ENCODE data around the gene TIMP1.
"Not testable (repeated sequence)": the region's sequence is repeated elsewhere in the genome, so short reads cannot be mapped to it uniquely, and the experiment has no call there.

TIMP1 gene

DNA sequence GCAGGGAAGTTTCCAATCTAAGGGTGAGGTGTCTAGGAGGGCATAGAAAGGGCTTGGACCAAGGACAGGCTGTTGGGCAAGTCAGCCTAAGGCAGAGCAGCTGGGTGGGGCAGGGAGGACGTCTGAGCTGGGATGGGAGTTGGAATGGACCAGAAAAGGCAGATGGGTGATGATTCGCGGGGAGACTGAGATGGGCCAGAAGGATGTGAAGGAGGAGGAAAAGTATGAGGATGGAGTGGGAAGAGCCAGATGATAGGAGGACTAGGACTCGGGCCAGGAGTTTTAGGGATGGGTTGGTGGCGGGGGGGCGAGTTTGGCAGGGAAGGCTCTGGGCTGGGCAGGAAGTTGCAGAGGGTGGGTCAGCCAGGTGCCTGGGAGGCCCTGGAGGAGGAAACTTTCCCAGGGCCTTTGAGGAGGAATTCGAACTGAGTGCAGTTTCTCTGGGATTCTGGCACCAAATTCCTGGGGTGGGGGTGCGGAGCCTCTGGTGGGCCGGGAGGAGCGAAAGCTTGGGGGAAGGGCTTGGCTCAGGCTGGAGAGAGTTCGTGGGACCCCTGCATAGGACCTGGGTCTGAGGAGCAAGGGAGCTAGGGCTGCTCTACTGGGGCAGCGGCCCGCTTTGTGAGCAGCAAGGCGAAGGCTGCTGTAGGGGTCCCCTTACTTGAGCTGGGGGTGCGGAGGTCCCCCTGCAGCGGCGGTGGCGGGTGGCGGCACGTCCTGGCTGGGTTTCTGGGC is 8.7 kb upstream of the TIMP1 start:
- peak; percentile 4 for DNase-seq (ENCODE audit: low spot score)

DNA sequence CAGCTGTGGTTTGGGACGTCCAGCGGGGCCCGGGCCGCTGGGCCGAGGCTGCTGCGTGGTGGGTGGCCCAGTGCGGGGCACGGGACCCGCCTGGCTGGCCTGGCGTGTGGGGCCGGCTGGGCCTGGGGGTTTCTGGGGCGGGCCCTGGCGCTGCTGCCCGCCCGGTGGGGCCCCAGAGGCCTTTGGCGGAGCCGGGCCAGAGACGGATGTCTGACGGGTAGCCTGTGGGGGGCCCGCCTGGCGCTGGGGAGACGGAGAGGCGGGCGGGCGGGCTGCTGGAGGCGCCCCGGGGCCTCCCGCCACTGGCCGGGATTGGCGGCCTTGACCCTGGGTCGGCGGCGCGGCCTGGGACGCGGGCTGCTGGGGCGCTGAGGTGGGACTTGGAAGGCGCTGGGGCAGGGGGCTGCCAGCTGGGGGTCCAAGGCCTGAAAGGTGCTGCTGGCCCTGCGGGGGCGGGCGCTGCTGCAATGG is 8.1 kb upstream of the TIMP1 start:
- no peak for DNase-seq (ENCODE audit: low spot score)

DNA sequence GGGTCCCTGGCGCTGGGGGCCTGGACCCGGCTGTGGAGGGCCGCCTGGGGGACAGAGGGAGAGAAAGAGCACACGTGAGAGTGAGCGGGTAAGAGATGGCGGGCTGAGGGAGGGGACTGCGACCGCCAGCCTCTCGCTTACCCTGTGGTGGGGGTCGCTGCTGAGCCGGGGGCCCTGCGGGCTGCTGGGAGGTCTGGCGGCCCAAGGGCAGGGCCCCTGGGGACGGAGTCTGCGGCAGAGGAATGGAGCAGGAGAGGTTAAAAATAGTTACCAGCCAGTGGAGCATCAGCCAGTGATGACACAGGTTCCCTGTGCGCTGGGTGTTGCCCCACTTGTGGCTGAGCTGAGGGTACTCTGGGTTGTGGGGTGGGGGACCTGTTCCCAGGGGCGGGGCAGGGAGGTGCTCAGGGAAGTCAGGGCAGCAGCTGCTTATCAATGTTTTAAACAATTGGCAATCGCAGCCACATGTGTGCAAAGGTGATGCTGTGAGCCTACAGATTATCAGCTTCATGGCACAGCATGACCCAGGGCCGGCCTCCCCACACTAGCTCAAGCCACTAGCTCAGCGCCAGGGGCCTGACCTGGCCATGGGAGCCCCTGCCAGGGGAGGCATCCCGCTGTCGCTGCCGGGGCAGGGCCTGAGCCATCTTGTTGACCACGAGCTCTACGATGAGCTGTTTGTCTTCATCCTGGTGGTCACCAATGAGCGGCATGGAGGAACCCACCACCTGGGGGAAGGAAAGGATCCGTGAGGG is 7.5 kb upstream of the TIMP1 start:
- no peak for DNase-seq (ENCODE audit: low spot score)

DNA sequence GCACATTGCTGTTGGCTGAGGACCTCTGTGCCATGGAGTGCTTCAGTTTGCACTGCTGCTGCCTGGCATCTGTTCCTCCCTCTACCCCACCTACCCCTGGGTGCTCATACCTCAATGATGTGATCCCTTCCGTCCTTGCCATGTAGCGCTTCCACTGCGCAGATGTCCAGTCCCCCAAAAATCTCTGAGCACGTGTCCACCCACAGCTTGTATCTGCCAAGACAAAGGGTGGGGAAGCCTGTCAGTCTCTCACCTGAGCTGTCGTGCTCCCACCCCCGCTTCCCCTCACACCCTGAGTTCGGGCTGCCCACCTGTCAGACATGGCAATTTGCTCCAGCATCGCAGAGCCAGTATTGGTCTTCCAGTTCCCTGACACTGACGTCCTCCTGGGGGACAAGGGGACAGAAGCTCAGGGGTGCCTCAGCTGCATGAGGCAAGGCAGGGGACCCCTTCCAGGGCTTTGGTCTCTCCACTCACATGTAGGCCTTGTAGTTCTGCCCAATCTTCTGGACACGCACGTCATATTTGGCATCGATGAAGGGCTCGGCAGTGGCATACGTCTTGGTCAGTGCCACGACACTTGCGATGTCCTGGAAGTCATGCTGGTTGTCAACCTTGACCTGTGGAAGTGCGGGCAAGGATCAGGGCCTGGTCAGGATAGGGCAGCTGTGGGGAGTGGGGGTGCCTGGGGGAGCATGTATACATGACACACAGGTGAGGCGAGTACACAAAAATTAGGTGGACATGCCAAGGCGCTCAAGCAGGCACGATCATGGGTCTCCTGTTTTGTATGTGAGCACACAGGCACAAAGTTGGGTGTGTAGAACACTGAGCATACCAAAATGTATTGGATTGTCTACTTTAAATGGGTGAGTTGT is 6.0 kb upstream of the TIMP1 start:
- no peak for DNase-seq (ENCODE audit: low spot score)

DNA sequence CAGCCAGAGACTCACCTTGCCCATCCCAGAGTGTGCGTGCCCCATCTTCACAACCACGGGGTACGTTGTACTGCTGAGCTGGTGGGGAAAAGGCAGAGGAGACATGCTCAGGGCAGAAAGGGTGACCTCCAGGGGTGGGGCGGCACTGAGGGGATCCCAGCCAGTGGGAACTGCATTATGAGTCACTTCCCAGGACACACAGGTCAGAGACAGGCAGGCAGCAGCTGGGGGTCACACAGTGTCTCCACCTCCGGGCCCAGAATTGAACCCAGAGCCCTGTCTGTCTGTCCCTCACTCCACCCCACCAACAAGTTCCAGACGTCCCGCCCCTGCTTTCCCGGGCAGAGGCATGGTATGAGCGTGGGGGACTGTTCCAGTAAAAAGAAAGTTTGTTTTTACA is 4.8 kb upstream of the TIMP1 start:
- no peak for DNase-seq (ENCODE audit: low spot score)

DNA sequence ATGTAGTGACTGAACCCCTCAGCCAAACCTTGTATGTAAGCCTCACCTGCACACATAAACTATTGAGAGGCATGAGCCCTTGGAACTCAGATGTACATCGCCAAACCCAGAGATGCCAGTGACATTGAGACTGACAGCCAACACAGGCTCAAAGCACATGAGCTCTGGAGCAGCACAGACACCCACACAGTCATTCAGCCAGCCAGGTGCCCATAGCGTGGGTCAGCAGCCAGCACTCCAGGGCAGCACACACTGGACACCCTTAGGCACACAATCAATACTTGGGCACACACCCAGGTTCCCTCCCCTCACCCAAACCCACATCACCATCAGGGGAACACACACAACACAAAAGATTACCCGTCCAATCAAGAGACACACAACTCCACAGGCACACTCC is 4.3 kb upstream of the TIMP1 start:
- no peak for DNase-seq (ENCODE audit: low spot score)

DNA sequence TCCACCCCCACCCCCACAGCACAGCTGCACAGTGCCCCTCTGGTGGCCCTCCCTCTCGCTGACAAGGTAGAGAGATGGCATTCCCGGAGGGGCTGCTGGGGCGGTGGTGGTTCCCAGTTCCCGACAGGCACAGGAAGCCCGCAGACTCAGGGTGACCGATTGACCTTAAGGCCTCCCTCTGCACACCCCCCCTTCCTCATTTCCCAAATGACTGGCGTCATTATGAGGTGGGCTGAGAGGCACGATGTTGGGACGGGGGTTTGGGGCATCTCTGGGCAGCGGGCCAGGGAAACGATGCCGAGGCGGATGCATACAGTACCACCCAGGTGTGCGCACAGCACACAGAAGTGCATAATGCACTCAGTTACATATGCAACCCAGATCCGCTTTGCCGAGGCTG is 3.5 kb upstream of the TIMP1 start:
- no peak for DNase-seq (ENCODE audit: low spot score)

DNA sequence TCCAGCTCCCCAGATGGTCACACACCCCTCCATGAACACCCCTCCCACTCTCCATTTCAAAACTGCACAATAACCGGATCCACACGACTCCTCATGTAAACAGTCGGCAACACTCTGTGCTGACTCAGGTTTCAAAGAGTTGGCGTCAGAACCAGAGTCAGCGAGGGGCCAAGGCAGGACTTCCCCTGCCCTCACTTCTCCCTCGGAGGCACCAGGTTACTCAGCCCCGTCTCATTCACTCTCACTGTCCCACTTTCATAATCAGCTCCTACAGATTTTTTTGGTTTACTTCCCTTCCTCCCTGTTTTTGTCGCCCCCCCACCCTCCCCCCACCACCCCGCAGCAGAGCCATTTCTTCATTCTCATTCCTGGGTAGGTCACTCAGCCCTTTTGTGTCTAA is 2.7 kb upstream of the TIMP1 start:
- no peak for DNase-seq (ENCODE audit: low spot score)

DNA sequence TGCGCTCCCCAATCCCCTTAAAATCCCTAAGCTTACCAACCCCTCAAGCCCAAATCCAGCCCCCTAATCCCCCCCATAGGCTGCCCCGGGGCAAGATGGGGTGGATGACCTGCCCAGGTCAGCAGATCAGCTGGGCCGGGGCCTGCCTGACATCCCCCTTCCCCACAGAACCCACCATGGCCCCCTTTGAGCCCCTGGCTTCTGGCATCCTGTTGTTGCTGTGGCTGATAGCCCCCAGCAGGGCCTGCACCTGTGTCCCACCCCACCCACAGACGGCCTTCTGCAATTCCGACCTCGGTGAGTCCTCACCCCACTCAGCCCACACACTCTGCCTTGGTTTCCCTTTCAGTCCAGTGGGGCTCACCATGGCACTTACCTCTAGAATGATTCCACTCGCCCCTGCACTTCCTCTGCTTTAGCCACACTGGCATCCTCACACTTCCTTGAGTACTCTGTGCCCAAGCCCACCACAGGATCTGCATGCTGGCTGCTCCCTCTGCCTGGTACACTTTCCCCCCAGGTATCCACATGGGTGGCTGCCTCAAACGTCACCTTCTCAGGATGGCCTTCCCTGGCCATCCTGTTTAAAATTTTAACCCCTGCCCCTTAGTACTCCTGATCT is 1.1 kb downstream of the TIMP1 start:
- no peak for DNase-seq (ENCODE audit: low spot score)

DNA sequence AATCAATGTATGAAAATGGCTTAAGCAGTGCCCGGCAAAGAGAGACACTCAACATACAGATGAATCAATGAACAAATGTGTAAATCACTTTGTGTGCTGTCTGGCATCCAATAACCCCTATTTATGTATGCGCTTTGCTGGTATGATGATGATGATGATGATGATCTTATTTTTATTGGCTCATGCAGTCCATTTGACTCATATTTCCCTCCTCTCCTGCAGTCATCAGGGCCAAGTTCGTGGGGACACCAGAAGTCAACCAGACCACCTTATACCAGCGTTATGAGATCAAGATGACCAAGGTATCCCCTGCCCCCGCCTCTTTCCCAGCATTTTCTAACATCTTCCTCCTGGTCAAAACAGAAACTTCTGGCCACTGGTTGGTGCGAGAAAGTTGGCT is 2.5 kb downstream of the TIMP1 start:
- no peak for DNase-seq (ENCODE audit: low spot score)

DNA sequence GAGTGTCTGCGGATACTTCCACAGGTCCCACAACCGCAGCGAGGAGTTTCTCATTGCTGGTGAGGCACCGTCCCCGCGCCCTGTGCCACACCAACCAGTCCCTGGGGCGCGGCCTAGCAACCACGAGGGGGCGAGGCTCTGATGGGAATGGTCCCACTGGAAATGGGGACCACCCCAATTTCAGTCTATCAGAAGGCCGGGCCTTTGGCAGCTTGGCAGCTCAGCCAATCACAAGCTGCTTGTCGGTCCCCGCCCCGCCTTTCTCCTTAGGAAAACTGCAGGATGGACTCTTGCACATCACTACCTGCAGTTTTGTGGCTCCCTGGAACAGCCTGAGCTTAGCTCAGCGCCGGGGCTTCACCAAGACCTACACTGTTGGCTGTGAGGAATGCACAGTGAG is 3.0 kb downstream of the TIMP1 start:
- DNase-seq (ENCODE audit: low spot score): no peak

DNA sequence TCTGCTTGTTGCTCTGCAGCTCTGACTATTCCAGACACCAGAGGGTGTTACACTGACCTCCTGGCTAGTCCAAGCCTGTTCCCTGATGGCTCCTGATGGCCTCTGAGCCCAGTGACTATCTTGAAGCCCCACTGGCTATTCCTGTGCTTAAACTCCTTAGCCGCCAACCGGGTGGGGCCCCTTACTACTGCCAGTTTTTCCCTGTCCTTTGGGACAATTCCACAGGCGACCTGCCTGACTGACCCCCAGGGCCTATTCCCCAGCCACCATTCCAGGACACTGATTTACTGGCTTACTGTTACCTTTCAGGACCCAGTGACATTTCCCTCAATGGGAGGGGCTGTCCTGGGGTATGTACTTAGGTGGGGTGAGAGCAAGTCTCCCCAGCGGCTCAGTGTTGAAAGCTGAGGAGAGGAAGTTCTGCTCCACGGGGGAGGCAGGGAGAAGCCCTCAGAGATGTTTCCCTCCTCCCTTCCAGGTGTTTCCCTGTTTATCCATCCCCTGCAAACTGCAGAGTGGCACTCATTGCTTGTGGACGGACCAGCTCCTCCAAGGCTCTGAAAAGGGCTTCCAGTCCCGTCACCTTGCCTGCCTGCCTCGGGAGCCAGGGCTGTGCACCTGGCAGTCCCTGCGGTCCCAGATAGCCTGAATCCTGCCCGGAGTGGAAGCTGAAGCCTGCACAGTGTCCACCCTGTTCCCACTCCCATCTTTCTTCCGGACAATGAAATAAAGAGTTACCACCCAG is 4.0 kb downstream of the TIMP1 start:
- no peak for DNase-seq (ENCODE audit: low spot score)

DNA sequence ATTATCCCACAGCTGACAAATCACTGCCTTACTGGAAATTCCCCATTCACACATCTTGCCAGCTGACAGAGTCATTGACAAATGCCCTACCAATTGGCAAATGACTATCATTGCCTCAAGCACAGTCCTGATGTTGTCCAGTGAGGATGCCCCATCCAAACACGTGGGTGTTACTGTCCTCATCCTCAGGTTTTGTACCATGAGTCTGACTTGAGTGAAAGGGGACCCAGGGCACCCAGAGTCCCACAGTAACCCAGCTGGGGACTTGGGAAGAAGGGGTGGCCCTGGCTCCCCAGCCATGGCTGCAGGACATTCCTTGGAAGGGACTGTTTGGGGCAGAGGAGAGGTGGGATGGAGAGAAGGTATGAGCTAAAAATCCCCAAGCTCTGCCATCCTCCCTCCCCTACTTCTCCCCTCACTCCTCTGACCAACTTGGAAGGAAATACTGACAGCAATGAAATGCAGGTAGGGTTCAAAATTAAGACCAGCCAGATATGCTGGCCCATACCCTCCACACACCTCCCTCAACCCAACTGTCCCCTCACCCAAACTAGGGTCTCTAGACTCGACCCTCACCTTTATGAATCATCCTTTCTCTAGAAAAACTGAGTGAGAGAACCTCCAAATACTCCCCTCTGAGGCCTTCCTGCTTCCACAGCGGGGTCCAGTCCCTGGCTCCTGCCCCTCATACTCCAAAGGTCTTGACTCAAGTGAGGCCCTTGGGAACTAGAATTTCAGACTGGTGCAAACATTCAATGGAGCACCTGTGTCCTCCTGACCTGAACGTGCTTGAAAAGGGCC is 5.1 kb downstream of the TIMP1 start:
- DNase-seq (ENCODE audit: low spot score): no peak

DNA sequence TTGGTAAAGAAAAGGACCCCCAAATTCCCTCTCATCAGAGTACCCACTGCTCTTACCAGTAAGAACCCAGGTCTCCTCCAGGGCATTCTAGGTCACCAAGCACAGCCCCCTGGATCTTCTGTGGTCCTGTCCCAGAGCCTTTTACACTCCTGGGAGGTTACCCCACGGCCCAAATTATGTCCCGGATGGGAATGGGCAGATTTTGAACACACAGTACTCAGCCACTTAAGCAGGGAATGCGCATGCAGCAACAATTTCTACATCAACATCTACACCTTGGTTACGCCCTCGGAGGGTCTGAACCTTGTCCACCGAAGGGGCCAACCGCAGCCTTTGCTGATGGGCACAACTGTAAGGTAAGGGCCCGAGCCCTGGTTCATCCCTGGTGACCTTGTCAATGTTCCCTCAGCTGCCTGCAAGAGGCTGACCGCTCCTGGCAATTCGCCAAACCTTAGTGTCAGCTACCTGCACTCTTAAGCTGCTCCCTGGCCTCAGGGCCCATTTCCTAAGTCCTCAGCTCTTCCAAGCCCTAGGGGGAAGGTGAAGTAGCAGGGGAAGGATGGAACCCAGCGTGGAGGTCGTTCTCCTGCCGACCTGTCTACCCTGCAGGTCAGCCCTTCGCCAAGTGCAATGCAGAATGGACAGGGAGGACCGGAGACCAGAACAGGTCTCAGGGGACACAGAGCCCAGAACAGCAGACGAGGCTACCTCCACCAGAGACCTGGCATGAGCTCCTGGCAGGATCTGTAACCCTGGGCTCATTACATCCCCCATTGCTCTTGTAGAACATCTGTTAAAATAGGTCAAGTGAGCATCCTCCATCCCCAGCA is 5.9 kb downstream of the TIMP1 start:
- DNase-seq (ENCODE audit: low spot score): no peak

DNA sequence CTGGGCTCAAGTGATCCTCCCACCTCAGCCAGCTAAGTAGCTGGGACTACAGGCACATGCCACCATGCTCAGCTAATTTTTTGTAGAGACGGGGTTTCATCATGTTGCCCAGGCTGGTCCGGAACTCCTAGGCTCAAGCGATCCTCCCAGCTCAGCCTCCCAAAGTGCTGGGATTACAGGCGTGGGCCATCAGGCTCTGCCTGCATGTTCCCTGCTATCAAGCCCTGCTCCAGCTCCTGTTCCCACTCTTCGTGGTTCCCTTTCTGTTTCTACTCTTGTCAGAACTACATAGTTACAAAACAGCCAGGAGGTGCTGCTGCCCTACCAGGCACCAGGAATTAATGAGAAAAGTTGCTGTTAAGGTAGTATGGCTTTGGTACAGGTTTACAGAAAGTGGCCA is 8.7 kb downstream of the TIMP1 start:
- DNase-seq (ENCODE audit: low spot score): no peak

DNA sequence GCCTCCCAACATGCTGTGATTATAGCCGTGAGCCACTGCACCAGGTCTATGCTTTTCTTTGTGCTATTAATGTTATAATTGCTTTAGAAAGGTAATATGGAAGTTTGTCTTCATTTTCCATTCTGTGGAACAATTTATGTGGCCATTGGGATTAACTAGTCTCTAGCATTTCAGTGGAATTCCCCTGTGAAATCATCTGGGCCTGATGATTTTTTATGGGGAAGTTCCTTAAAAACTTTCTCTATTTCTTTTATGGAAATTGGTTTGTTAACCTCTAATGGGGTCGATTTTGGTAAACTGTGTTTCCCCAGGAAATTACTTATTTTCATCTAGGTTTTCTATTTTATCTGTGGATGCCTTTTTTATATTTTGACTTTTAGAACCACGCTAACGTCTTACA is 11.3 kb downstream of the TIMP1 start:
- no peak for DNase-seq (ENCODE audit: low spot score)

DNA sequence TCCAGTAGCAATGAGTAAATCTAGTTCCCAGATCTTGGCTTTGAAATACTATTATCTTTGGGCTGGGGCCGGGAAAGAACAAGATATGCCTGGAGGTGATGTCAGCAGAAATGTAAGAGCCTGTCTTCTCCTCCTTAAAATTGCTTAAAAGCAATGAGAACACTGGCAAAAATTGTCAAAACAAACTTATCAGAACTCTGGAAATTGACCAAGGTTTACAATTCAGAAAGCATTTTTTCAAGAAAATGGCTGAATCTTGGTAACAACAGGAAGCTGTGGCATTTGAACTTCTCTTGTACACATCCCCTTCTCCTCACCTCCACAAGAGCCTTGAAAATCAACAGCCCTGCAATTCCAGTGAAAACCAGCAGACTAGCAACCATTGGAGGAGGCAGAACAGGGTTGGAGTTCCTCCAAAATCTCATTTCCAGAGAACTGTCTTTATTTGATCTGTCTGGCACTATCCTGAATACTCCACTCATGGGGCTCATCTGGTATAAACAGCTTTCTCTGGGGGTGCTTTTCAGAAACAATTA is 13.5 kb downstream of the TIMP1 start:
- DNase-seq (ENCODE audit: low spot score): no peak

DNA sequence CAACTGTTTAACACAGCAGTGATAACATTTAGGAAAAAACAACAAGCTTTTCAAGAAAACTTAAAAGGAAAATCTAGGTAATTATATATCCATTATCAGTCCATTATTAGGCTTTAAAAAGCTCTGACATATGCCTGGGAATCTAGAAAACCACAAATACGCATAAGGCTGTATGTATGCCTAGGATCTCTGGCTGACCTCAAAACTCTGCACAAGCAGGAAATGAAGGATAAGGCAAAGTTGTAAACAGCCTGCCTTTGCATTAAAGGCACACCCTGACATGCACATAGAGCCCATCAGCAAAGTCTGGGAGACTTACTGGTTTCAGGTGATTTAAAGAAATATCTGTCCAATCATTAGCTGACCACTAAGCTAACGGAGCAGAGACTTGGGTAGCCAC is 14.0 kb downstream of the TIMP1 start:
- no peak for DNase-seq (ENCODE audit: low spot score)

DNA sequence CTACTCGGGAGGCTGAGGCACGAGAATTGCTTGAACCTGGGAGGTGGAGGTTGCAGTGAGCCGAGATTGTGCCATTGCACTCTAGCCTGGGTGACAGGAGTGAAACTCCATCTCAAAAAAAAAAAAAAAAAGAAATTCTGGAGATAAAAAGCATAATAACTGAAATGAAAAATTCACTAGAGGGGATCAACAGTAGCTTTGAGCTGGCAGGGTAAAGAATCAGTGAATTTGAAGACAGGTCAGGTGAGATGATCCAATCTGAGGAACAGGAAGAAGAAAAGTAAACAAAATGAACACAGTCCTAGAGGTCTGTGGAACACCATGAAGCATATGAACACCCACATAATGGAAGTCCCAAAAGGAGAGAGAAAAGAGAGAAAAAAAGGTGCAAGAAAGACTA is 15.0 kb downstream of the TIMP1 start:
- no peak for DNase-seq (ENCODE audit: low spot score)

DNA sequence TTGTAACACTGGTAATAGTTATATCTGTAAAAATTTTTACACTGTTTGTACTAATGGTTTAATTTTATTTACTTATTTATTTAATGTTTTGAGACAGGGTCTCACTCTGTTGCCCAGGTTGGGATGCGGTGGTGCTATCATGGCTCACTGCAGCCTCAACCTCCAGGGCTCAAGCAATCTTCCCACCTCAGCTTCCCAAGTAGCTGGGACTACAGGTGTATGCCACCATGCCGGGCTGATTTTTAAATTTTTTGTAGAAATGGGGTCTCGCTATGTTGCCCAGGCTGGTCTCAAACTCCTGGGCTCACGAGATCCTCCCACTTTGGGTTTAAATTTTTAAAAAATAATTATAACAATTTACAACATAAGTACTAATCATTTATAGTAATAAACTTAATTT is 20.9 kb downstream of the TIMP1 start:
- DNase-seq (ENCODE audit: low spot score): not testable (repeated sequence)

Measured in LoVo (cell line).